CD4-positive, alpha-beta T cell (primary cell): Measurements from ENCODE around the gene CREB3L2. TPM values are rescaled to one million over a fixed set of nuclear protein-coding genes. Genes with fewer than 3 reads are reported as not detected.

Experiments used
- ATAC-seq: fragments of 200-7000 bp; cut with Tn5 transposase; one replicate; pipeline ENCODE4 v1.10.0; 2022; ENCODE audit warnings: mild to moderate bottlenecking; ENCODE audit not compliant: poor library complexity
- CTCF ChIA-PET: fragments of 350-600 bp; sonication (Branson Sonifier 250); formaldehyde crosslinking; loops from one replicate; lab custom pipeline; 2021; ENCODE audit warnings: antibody characterized with exemption, inconsistent platforms; lab: Charles Lee
- POLR2A ChIA-PET: fragments of 350-600 bp; sonication (Branson Sonifier 250); formaldehyde crosslinking; loops from one replicate; lab custom pipeline; 2021; ENCODE audit warnings: antibody characterized with exemption, inconsistent platforms; lab: Charles Lee
- DNase-seq, 14 experiments: peaks; one replicate each; pipeline ENCODE4 v3.0.0-alpha.2; 2013 to 2020; ENCODE audit warnings: mixed read lengths in 2 of 14
- H3K27ac ChIP-seq, 2 donors: one replicate each; pipeline versions ENCODE4 v1.5.1 to v1.7.0; 2013; ENCODE audit warnings: low read length in 2 of 2, low read depth in 1 of 2, mild to moderate bottlenecking in 1 of 2
- H3K27me3 ChIP-seq, 2 experiments: 1 replicate in 1 of 2; 2 replicates in 1 of 2; pipeline versions ENCODE4 v1.6.1 to v1.7.0; 2013; ENCODE audit warnings: low read length in 2 of 2, control low read depth in 1 of 2, mild to moderate bottlenecking in 1 of 2, moderate library complexity in 1 of 2; ENCODE audit not compliant: insufficient read depth in 2 of 2, control insufficient read depth in 1 of 2
- H3K36me3 ChIP-seq: one replicate; pipeline ENCODE4 v1.6.1; 2013; ENCODE audit warnings: low read length, control low read depth; ENCODE audit not compliant: insufficient read depth
- H3K4me1 ChIP-seq: one replicate; pipeline ENCODE4 v1.6.1; 2013; ENCODE audit warnings: low read length, control low read depth; ENCODE audit not compliant: insufficient read depth
- H3K4me3 ChIP-seq: one replicate; pipeline ENCODE4 v1.5.1; 2013; ENCODE audit warnings: mild to moderate bottlenecking, low read length, moderate library complexity
- H3K9me3 ChIP-seq, 2 experiments: 1 replicate in 1 of 2; 2 replicates in 1 of 2; pipeline versions ENCODE4 v1.6.1 to v1.7.0; 2013; ENCODE audit warnings: low read length in 2 of 2, mild to moderate bottlenecking in 2 of 2, control low read depth in 1 of 2, moderate library complexity in 1 of 2; ENCODE audit not compliant: control insufficient read depth in 1 of 2, insufficient read depth in 1 of 2
- H3K27ac Mint-ChIP-seq: one replicate; pipeline ENCODE4 v1.8.0; 2020; ENCODE audit warnings: mixed read lengths
- H3K27me3 Mint-ChIP-seq: one replicate; pipeline ENCODE4 v1.8.0; 2021; ENCODE audit warnings: mixed read lengths
- H3K36me3 Mint-ChIP-seq: one replicate; pipeline ENCODE4 v1.8.0; 2021; ENCODE audit warnings: low read depth, mixed read lengths
- H3K4me1 Mint-ChIP-seq: one replicate; pipeline ENCODE4 v1.8.0; 2021; ENCODE audit warnings: low read depth, mixed read lengths
- H3K4me3 Mint-ChIP-seq: one replicate; pipeline ENCODE4 v1.8.0; 2020; ENCODE audit warnings: mild to moderate bottlenecking, mixed read lengths
- H3K9me3 Mint-ChIP-seq: one replicate; pipeline ENCODE4 v1.8.0; 2020; ENCODE audit warnings: mixed read lengths
- intact Hi-C, 2 experiments: fragments of 100-400 bp; cut with DNase I in 1 of 2; cut with micrococcal nuclease in 1 of 2; formaldehyde crosslinking; loops; one replicate each; pipeline versions ENCODE4 v1.15.1 to v1.9.0; 2023 to 2025; cut with DNase I, micrococcal nuclease
- total RNA-seq, 174 experiments: library from RNA in 2 of 174; stranded (reverse) in 2 of 174; gene quantifications; one replicate each; pipeline ENCODE4 v1.2.3 and lab custom pipeline; 2021 to 2026
- TF ChIP-seq, protein P1 (sequence below): fragments of 200-600 bp; IDR thresholded peaks from one replicate; pipeline ENCODE4 v1.8.0; 2022; ENCODE audit warnings: antibody characterized with exemption, mild to moderate bottlenecking

Gene CREB3L2
- total RNA-seq, 2 experiments from 2014 or later: 11.7 to 12.9 TPM

DNA sequence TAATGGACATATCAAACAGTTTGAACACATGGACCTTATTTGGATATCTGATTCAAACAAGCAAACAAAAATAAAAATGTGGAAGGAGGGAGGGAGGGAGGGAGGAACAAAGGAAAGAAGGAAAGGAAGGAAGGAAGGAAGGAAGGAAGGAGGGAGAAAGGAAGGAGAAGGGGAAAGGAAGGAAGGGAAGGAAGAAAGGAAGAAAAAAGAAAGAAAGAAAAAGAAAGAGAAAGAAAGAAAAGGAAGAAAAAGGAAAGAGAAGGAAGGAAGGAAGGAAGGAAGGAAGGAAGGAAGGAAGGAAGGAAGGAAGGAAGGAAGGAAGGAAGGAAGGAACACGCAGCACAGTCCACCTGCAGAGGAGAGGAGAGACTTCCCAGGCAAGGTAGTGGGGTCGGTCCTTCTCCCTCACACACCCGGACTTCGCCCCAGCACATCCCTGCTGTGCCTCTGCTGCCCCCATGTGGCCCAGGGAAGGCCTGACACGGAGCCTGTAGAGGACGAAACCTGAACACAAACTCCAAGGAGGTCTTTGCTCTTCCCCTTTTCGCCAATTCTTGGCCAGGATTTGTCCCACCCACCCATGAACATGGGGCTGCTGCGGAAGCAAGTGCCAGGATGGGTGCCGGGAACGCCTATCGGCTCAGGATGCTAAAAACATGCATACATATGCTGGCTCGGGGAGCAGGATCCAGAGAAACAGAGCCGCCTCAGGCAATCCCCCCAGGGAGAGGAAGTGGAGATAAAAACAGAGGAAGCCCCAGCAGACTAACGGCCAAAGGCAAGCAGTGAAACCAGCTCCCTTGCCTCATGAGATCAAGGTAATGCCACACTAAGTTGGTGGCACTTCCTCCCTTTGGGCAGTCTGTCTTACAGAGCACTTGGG is 102.8 kb downstream of the CREB3L2 start:
- H3K27me3 Mint-ChIP-seq: no peaks in the 10 kb centered on the region
- no peaks in the 10 kb centered on the region for H3K27me3 ChIP-seq
- H3K4me3 Mint-ChIP-seq: no peak overlapping the region
- ATAC-seq: peak; percentile 97
- intact Hi-C loops: loop anchor here in 1 of 2 experiments (5.0 to 10.0 kb wide), 2 partner anchors 242 to 294 kb away; no protein-coding TSS in a partner anchor
- DNase-seq: peak; percentile 55 to 83 (median 69)
- H3K9me3 ChIP-seq: no peaks in the 10 kb centered on the region
- peaks cover 67% of the 10 kb centered on the region for H3K36me3 Mint-ChIP-seq
- H3K36me3 ChIP-seq: peaks cover 65% of the 10 kb centered on the region
- H3K4me1 ChIP-seq: peaks cover 14% of the 10 kb centered on the region
- no peak overlapping the region for H3K4me3 ChIP-seq
- POLR2A ChIA-PET: no interaction called here
- CTCF ChIA-PET: interaction anchor here (1.4 kb wide), 1 partner anchor 110 kb away, joined by 3 read pairs; no protein-coding TSS in a partner anchor
- H3K4me1 Mint-ChIP-seq: peaks cover 17% of the 10 kb centered on the region
- H3K9me3 Mint-ChIP-seq: no peaks in the 10 kb centered on the region
- no peak overlapping the region for H3K27ac Mint-ChIP-seq
- no peak overlapping the region for H3K27ac ChIP-seq
- TF ChIP-seq, protein P1, sequence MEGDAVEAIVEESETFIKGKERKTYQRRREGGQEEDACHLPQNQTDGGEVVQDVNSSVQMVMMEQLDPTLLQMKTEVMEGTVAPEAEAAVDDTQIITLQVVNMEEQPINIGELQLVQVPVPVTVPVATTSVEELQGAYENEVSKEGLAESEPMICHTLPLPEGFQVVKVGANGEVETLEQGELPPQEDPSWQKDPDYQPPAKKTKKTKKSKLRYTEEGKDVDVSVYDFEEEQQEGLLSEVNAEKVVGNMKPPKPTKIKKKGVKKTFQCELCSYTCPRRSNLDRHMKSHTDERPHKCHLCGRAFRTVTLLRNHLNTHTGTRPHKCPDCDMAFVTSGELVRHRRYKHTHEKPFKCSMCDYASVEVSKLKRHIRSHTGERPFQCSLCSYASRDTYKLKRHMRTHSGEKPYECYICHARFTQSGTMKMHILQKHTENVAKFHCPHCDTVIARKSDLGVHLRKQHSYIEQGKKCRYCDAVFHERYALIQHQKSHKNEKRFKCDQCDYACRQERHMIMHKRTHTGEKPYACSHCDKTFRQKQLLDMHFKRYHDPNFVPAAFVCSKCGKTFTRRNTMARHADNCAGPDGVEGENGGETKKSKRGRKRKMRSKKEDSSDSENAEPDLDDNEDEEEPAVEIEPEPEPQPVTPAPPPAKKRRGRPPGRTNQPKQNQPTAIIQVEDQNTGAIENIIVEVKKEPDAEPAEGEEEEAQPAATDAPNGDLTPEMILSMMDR: peak; percentile 76

DNA sequence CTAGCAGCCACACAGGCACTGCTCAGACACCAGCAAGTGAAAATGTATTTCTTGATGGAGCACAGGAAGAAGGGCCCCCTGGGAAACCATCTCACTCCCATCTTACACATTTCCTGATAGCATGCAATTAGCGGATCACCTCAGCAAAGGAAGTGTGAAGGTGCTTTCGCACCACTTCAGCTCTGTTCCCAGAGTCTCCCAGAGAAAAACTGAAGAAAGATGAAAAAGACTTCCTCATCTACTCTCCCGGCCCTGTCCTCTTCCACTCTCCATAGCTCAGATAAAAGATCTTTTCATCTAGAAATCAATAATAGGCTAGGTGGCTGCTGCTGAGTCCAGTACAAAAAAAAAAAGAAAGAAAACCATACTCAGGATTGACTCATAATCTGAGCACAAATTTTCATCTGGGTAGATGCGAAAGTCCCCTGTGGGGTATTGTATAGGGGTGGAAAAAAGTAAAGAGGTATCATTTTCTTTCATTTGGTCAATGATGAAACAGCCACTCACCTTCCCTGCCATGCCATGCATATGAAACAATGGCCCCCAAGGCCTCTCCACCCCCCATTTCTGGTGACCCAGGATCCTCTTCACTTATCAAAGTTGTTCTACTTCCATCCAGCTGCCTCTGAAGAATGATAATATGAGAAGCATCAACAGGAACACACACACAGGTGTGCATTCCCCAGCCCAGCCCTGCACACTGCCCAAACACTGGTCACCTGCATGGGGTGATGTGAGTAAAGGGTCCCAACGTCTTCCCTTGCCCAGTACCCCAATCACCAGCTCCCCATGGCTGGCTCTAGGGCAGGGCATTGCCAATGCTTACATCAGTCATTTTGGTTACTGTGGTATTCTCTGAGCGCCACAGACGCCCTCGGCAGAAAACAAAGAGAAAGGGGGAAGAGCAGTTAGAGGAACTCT is 106.3 kb downstream of the CREB3L2 start:
- DNase-seq (no peak), ATAC-seq (no peak)
- H3K27ac Mint-ChIP-seq: no peak overlapping the region
- peaks cover 11% of the 10 kb centered on the region for H3K4me1 Mint-ChIP-seq
- ChIA-PET POLR2A (no interaction called here), CTCF (no interaction called here)
- H3K4me3 Mint-ChIP-seq: no peak overlapping the region
- H3K27me3 Mint-ChIP-seq: no peaks in the 10 kb centered on the region
- Histone ChIP-seq H3K27me3 (no peaks in the 10 kb centered on the region), H3K9me3 (no peaks in the 10 kb centered on the region), H3K4me3 (no peak overlapping the region), H3K27ac (no peak overlapping the region), H3K4me1 (peaks cover 6% of the 10 kb centered on the region), H3K36me3 (peaks cover 63% of the 10 kb centered on the region)
- TF ChIP-seq, protein P1: no peak
- intact Hi-C loops: loop anchor here in 1 of 2 experiments (5.0 to 10.0 kb wide), 2 partner anchors 238 to 291 kb away; no protein-coding TSS in a partner anchor
- peaks cover 76% of the 10 kb centered on the region for H3K36me3 Mint-ChIP-seq
- no peaks in the 10 kb centered on the region for H3K9me3 Mint-ChIP-seq

DNA sequence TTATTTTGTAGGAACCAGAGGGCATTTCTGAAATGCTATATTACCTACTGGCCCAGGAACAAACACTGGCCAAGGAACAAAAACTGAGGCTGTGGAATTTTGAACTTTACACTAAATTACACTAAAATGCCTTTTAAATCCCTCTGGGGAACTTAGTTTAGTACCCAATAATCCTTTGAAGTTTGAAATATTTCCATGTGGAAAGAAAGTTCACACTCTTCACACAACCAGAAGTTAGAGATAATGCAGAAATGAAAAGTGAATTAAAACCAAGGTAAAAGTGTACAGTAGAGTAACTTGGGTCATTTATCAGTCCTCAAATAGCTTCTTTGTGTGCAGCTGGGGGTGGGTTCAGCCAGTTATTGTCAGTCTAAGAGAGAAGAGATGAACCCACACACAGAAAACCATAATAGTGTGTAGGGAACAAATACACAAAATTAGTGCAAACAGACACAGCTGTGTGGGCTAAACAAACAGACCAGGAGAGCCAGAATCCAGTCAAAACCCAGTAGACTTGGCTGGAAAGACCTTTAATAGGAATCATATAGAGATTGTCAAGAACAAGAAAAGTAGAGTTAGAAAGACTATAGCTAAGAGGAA is 108.6 kb downstream of the CREB3L2 start:
- H3K4me1 ChIP-seq: no peaks in the 10 kb centered on the region
- Mint-ChIP-seq H3K27ac (no peak overlapping the region), H3K4me1 (no peaks in the 10 kb centered on the region), H3K27me3 (no peaks in the 10 kb centered on the region), H3K9me3 (no peaks in the 10 kb centered on the region), H3K4me3 (no peak overlapping the region), H3K36me3 (peaks cover 74% of the 10 kb centered on the region)
- POLR2A ChIA-PET: no interaction called here
- ATAC-seq (no peak), DNase-seq (no peak)
- H3K36me3 ChIP-seq: peaks cover 61% of the 10 kb centered on the region
- H3K9me3 ChIP-seq: no peaks in the 10 kb centered on the region
- no peaks in the 10 kb centered on the region for H3K27me3 ChIP-seq
- TF ChIP-seq, protein P1: no peak
- CTCF ChIA-PET: no interaction called here
- H3K27ac ChIP-seq: no peak overlapping the region
- no peak overlapping the region for H3K4me3 ChIP-seq
- intact Hi-C loops: loop anchor here in 1 of 2 experiments (10.0 kb wide), 1 partner anchor 288 kb away; no protein-coding TSS in a partner anchor
